SK-N-SH (cell line): Measurements from ENCODE around the gene CELSR2.

Source experiments
- CTCF ChIP-seq: fragments of 200-600 bp; sonication (generic); IDR thresholded peaks from 2 replicates; pipeline ENCODE4 v1.6.1; 2017; ENCODE audit warnings: antibody characterized with exemption, mild to moderate bottlenecking, moderate library complexity
- EP300 ChIP-seq, 2 experiments: IDR thresholded peaks; 2 replicates each; pipeline versions ENCODE4 v1.4.0 to v1.6.1; 2012; ENCODE audit warnings: borderline replicate concordance in 1 of 2, low read depth in 1 of 2, low read length in 1 of 2
- EZH2phosphoT487 ChIP-seq: fragments of 200-600 bp; sonication (generic); IDR thresholded peaks from 2 replicates; pipeline ENCODE4 v1.6.1; 2017; ENCODE audit warnings: low read depth, mixed run types, mild to moderate bottlenecking, antibody characterized with exemption, moderate library complexity, borderline replicate concordance
- GABPA ChIP-seq: IDR thresholded peaks from 2 replicates; pipeline ENCODE4 v1.4.0; 2012; ENCODE audit warnings: low read depth, mild to moderate bottlenecking
- RCOR1 ChIP-seq: fragments of 150-350 bp; IDR thresholded peaks from 2 replicates; pipeline ENCODE4 v1.6.1; 2017; ENCODE audit warnings: antibody characterized with exemption, low read length
- RFX5 ChIP-seq: IDR thresholded peaks from 2 replicates; pipeline ENCODE4 v1.6.1; 2012; ENCODE audit warnings: mild to moderate bottlenecking, improper control_type of control experiment, low read length
- SMC3 ChIP-seq: IDR thresholded peaks from 2 replicates; pipeline ENCODE4 v1.6.1; 2012; ENCODE audit warnings: low read depth, low read length, improper control_type of control experiment

GRCh38 chr1:109225308-109225707 lies 24.0 kb upstream of the CELSR2 start:
- no peak for TF ChIP-seq RFX5
- TF ChIP-seq RCOR1 = no peak
- TF ChIP-seq SMC3 = no peak
- TF ChIP-seq CTCF = no peak
- TF ChIP-seq GABPA = no peak
- TF ChIP-seq EP300 (IDR thresholded peaks at IDR 0.05; ENCODE audit: borderline replicate concordance in 1 of 2, low read depth in 1 of 2, low read length in 1 of 2) = no peak
- no peak for TF ChIP-seq EZH2phosphoT487
